ENCODE results near the gene ITM2B. TPM values are rescaled to one million over a fixed set of nuclear protein-coding genes. Genes with fewer than 3 reads are reported as not detected.

Gene ITM2B
- total RNA-seq, 1 experiment from 2014 or later: 105 TPM

DNA sequence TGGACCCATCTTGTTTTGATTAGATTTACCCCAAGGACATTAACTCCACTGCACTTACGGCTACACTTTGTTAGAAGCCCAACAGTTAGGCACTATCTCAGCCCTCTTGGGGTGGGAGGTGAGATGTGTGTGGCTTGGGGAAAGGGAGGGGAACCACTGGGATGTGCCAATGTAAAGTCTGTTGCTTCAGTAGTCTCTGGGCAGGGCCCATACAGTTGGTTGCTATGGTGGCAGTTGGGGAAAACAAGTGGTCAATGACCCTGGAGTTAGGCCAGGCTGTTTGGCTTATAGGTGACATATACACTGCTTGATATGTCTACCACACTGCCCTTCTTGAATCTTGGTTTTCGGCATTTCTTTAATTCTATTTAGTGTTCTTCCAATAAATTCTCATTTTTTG is 61.6 kb downstream of the ITM2B start:
- Histone ChIP-seq H3K4me3 (ENCODE audit: low read length) (no peak overlapping the region), H3K9me3 (ENCODE audit: low read length) (no peaks in the 10 kb centered on the region), H3K27me3 (ENCODE audit: low read length) (no peaks in the 10 kb centered on the region), H3K36me3 (ENCODE audit: low read depth, low read length) (no peaks in the 10 kb centered on the region), H3K4me2 (ENCODE audit: low read length) (no peak overlapping the region), H3K27ac (ENCODE audit: low read length) (no peak overlapping the region), H3K4me1 (ENCODE audit: insufficient read depth, low read length) (no peaks in the 10 kb centered on the region), H3K9ac (ENCODE audit: low read length) (no peak overlapping the region), H2AFZ (ENCODE audit: low read length) (no peak overlapping the region), H3F3A (ENCODE audit: low read length, unreplicated experiment) (no peaks in the 10 kb centered on the region), H3K9me2 (replicated peaks; ENCODE audit: low read length) (no peaks in the 10 kb centered on the region), H4K20me1 (ENCODE audit: low read length) (no peaks in the 10 kb centered on the region), H3K79me2 (ENCODE audit: low read length) (no peaks in the 10 kb centered on the region)
- ChIA-PET POLR2A (ENCODE audit: unreplicated experiment) (no interaction called here), CTCF (no interaction called here)
- ATAC-seq (no peak), DNase-seq (no peak)
- TF ChIP-seq, protein P1, sequence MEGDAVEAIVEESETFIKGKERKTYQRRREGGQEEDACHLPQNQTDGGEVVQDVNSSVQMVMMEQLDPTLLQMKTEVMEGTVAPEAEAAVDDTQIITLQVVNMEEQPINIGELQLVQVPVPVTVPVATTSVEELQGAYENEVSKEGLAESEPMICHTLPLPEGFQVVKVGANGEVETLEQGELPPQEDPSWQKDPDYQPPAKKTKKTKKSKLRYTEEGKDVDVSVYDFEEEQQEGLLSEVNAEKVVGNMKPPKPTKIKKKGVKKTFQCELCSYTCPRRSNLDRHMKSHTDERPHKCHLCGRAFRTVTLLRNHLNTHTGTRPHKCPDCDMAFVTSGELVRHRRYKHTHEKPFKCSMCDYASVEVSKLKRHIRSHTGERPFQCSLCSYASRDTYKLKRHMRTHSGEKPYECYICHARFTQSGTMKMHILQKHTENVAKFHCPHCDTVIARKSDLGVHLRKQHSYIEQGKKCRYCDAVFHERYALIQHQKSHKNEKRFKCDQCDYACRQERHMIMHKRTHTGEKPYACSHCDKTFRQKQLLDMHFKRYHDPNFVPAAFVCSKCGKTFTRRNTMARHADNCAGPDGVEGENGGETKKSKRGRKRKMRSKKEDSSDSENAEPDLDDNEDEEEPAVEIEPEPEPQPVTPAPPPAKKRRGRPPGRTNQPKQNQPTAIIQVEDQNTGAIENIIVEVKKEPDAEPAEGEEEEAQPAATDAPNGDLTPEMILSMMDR (conservative IDR thresholded peaks at IDR 0.05; ENCODE audit: low read depth, low read length): no peak
- TF ChIP-seq EZH2phosphoT487 (IDR thresholded peaks at IDR 0.05; ENCODE audit: borderline replicate concordance, low read length) (no peak), EZH2 (IDR thresholded peaks at IDR 0.05; ENCODE audit: low read length, unreplicated experiment) (no peak)
- intact Hi-C loops (cut with micrococcal nuclease): no loop called here
- no TSS peak for BruUV-seq (replicated peaks)

DNA sequence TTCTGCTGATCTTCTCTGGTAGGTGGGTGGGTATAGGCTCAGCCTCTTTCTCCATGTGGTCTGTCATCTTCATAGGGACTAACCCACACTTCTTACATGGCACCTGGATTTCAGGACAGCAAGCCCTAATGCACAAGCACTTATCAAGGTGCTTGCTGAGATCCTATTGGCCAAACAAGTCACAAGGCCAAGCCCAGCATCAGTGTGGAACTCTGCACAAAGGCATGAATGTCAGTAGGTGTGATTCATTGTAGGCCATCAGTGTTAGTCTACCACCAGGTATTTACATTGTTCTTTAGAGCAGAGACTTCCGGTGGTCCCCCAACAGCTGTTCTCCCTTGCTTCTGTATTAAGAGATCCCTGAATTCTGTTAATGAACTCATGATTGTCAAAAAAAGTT is 62.3 kb downstream of the ITM2B start:
- TF ChIP-seq EZH2phosphoT487 (IDR thresholded peaks at IDR 0.05; ENCODE audit: borderline replicate concordance, low read length) (no peak), EZH2 (IDR thresholded peaks at IDR 0.05; ENCODE audit: low read length, unreplicated experiment) (no peak)
- TF ChIP-seq, protein P1 (conservative IDR thresholded peaks at IDR 0.05; ENCODE audit: low read depth, low read length): no peak
- no peak overlapping the region for H3K4me3 ChIP-seq (ENCODE audit: low read length)
- no TSS peak for BruUV-seq (replicated peaks)
- no peak overlapping the region for H3K27ac ChIP-seq (ENCODE audit: low read length)
- no peak overlapping the region for H2AFZ ChIP-seq (ENCODE audit: low read length)
- H3K9ac ChIP-seq (ENCODE audit: low read length): no peak overlapping the region
- DNase-seq: no peak
- H3K36me3 ChIP-seq (ENCODE audit: low read depth, low read length): no peaks in the 10 kb centered on the region
- H3K79me2 ChIP-seq (ENCODE audit: low read length): no peaks in the 10 kb centered on the region
- no peaks in the 10 kb centered on the region for H3K27me3 ChIP-seq (ENCODE audit: low read length)
- H3F3A ChIP-seq (ENCODE audit: low read length, unreplicated experiment): no peaks in the 10 kb centered on the region
- ChIA-PET CTCF (no interaction called here), POLR2A (ENCODE audit: unreplicated experiment) (no interaction called here)
- no peaks in the 10 kb centered on the region for H3K9me3 ChIP-seq (ENCODE audit: low read length)
- ATAC-seq: no peak
- no peaks in the 10 kb centered on the region for H4K20me1 ChIP-seq (ENCODE audit: low read length)
- no peak overlapping the region for H3K4me2 ChIP-seq (ENCODE audit: low read length)
- no peaks in the 10 kb centered on the region for H3K9me2 ChIP-seq (replicated peaks; ENCODE audit: low read length)
- H3K4me1 ChIP-seq (ENCODE audit: insufficient read depth, low read length): no peaks in the 10 kb centered on the region
- intact Hi-C loops (cut with micrococcal nuclease): no loop called here

DNA sequence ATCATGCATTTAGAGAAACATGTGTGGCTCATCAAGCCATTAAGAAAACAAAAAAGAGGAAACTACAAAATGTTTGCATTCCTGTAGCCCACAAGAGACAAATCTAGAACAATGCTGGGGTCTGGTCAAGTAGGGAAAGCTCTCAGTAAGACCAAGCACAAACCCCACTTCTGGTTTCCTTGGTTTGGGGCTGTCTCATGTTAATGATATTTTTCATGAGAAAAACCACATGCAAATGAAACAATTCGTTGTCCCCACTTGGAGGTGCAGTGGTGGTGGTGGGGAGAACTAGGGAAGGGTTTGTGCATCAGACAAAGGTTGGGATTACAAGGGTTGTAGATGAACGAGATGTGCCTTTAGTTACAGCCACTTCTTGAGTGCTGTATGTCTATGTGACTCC is 63.5 kb downstream of the ITM2B start:
- Histone ChIP-seq H3K27me3 (ENCODE audit: low read length) (no peaks in the 10 kb centered on the region), H3K79me2 (ENCODE audit: low read length) (no peaks in the 10 kb centered on the region), H3K4me1 (ENCODE audit: insufficient read depth, low read length) (no peaks in the 10 kb centered on the region), H3K9me3 (ENCODE audit: low read length) (no peaks in the 10 kb centered on the region), H3K27ac (ENCODE audit: low read length) (no peak overlapping the region), H3K36me3 (ENCODE audit: low read depth, low read length) (no peaks in the 10 kb centered on the region), H2AFZ (ENCODE audit: low read length) (no peak overlapping the region), H3K4me2 (ENCODE audit: low read length) (no peak overlapping the region), H3F3A (ENCODE audit: low read length, unreplicated experiment) (no peaks in the 10 kb centered on the region), H3K9ac (ENCODE audit: low read length) (no peak overlapping the region), H3K4me3 (ENCODE audit: low read length) (no peak overlapping the region), H4K20me1 (ENCODE audit: low read length) (no peaks in the 10 kb centered on the region), H3K9me2 (replicated peaks; ENCODE audit: low read length) (no peaks in the 10 kb centered on the region)
- ATAC-seq: no peak
- TF ChIP-seq, protein P1 (conservative IDR thresholded peaks at IDR 0.05; ENCODE audit: low read depth, low read length): no peak
- TF ChIP-seq EZH2 (IDR thresholded peaks at IDR 0.05; ENCODE audit: low read length, unreplicated experiment) (no peak), EZH2phosphoT487 (IDR thresholded peaks at IDR 0.05; ENCODE audit: borderline replicate concordance, low read length) (no peak)
- ChIA-PET CTCF (no interaction called here), POLR2A (ENCODE audit: unreplicated experiment) (no interaction called here)
- no peak for DNase-seq
- intact Hi-C loops (cut with micrococcal nuclease): no loop called here
- no TSS peak for BruUV-seq (replicated peaks)
